Stimulated activated CD4-positive, alpha-beta T cell treated with anti-CD3 and anti-CD28 coated beads, TNF-alpha, amount 100 ng/mL, for 24 hours (primary cell): ENCODE results near the gene LOC128125822.
A peak's percentile ranks its signal among the peaks of the same experiment; 100 is the strongest.
"Not testable (repeated sequence)": the region's sequence is repeated elsewhere in the genome, so short reads cannot be mapped to it uniquely, and the experiment has no call there.

Experiments
- DNase-seq, 3 experiments: peaks; one replicate each; pipeline ENCODE4 v3.0.0-alpha.2; 2020; ENCODE audit warnings: low read depth in 3 of 3

Gene LOC128125822

DNA sequence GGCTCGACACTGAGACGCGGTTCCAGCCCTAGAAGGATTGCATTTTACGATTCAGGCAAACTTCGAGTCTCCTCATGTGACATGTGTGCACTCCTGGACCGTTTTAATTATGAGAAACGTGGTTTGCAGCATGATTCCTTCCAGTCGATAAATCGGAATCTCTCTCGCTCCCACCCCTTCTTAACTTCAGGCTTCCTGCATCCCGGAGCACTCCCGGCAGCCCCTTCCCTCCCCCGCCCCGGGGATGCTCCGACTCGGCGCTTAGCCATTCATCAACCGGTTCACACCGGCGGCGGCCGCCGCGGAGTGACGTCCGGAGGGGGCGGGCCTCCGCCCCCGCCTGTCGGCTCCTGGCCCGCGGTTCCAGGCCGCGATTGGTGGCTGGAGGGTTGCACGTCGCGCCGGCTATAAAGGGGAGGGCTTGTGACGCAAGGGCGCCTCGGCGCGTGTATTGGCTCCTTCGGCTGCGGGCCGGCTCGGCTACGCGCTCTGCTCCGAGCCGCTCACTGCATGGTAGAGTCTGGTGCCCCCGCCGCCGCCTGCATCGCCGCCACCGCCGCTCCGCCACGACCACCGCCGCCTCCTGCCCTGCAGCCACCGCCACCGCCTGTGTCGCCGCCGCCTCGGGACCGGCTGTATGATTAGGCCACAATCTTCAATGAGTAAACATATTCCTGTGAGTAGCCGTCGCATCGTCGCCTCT is at the start of gene LOC128125822, which contains the start of gene PTP4A1:
Gene LOC128125822 (plus strand): TSS at position 437 of the 703 bp plus-strand sequence.
Gene PTP4A1 (plus strand): TSS at position 437 of the 703 bp plus-strand sequence. CDS start 4,401 bp downstream, outside the sequence.
- DNase-seq, result peak; percentile 94 to 96 (median 94)

DNA sequence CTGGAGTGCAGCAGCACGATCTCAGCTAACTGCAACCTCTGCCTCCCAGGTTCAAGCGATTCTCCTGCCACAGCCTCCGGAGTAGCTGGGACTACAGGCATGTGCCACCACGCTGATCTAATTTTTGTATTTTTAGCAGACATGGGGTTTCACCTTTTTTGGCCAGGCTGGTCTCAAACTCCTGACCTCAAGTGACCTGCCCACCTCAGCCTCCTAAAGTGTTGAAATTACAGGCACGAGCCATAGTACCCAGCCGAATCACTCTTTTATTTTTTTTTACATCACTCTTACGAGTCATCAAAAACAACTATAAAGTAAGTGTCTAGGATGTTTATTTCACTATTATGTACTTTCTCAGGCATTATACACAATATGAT is 49.4 kb upstream of the LOC128125822 start:
- not testable (repeated sequence) for DNase-seq

DNA sequence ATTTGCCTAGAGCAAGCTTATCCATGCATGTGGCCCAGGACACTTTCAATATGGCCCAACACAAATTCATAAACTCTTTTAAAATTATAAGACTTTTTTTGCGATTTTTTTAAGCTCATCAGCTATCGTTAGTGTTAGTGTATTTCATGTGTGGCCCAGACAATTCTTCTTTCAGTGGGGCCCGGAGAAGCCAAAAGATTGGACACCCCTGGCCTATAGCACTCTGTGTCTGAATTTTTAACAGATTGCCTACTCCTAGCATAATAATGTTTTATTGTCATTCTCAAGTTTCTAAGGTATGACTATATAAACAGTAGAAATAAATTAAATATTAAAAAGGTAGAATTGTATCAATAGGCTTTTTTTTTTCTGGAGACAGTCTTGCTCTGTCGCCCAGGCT is 48.6 kb upstream of the LOC128125822 start:
- DNase-seq, result no peak

DNA sequence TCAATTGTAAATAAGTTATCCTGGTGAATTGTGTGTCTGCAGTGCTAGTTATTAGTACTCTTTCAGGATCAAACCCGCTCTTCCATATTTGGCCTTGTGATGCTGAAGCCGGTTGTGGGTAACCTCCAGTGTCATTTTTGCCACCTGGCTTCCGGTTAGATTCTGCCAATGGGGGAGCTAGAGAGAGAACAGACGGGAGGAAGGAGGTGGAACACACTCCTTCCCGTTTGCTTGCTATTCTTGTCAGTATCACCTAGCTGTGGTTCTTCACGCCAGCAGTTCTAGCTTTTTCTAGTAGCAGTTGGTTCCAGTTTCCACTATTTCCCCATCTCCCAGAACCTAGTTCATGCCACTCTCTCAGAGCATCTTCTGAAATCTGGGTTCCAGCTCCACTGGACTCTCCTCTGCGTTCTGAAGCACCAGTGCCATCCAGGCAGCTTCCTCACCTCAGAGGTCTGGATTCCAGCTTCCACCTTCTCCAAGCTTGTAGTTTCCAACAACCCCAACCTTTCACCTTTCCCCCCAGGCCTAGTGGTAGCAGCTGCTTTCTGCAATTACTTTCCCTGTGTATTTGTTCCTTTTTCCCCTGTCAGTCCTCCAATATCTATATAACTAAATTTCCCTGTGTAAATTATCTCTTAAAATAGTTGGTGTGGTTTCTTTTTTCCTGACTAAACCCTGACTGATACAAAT is 46.9 kb upstream of the LOC128125822 start:
- DNase-seq, result no peak

DNA sequence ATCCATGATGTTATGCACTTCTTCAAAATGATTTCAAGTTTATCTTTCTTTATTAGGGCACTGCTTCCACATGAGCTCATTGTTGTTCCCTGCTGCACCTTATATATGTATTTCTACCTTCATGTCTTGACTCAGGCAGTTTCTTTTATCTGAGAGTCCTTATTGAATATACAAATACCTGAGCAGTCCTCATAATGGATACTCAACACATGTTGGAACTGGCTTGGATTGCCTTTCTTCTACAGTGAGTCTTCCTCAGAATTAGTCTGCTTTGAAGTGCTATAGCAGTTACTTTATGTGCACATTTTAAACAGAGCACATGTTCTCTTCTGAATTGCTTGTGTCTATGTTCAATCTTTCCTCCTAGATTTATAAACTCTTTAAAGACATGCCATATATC is 45.3 kb upstream of the LOC128125822 start:
- DNase-seq, result no peak

DNA sequence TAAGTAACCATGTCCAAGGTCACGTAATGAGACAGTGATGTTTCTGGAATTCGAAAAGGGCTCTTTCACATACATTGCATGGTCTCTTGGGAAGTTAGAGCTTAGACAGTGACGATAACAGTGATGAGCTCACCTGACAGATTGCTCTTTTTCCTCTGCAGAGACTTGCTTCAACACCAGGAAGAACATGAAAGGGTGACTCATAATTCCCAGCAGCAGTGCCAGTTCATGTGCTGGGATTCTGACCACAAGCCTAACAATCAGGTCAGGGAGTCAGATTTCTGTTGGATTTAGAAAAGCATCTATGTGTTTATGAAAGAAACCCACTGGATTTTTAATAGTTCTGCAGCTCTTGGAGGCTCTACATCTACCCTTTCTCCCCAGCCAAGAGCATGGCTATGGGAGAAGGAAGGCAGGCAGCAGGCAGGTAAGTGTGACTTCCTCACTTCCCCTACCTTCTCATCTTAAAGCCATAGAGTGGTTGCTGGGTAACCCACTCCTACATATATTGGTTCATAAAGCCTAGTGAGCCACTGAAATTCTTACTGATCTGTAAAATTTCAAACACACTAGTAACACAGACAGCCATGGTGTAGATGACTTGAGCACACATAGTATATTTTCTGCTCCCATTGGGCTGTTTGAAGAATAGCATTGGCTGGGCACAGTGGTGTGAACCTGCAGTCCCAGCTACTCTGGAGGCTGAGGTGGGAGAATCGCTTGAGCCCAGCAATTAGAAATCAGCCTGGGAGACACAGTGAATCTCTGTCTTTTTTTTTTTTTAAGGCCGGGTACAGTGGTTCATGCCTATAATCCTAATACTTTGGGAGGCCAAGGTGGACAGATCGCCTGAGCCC is 44.4 kb upstream of the LOC128125822 start:
- DNase-seq, result no peak

DNA sequence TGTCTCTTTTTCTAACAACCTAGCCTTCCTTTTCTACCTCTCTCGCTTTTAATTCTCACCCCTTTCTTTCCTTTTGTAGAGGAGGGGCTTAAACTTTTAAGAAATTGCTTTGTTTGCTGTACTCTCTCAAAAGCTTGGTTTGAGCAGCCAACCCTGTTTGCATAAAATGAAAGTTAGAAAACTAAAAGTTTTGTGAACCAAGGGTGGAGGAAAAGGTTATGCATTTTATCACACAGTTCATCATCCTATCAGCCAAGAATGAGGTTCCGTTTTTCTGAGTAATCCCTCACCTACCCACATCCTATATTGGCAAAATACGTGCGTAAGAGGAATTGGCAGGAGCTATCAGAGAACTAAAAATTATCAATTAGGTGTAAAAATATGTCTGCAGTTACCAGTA is 42.8 kb upstream of the LOC128125822 start:
- DNase-seq, result no peak

DNA sequence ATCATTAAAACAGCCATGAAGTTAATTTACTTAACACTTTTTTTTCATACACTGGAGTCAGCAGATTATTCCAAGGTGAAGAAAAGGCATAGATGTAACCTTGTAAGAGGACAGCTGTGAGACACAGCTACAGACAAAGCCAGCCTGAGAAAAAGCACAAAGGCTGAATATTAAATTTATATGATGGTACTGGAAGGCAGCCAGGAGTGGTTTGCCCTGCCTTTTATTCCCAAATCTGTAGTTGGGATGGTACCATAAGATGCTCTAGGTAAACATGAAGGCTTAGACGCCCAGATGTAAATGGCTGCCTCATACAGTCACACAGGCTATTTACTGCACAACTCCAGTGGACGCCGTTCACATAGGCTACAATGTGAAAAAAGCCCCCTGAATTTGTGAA is 42.1 kb upstream of the LOC128125822 start:
- DNase-seq, result no peak

DNA sequence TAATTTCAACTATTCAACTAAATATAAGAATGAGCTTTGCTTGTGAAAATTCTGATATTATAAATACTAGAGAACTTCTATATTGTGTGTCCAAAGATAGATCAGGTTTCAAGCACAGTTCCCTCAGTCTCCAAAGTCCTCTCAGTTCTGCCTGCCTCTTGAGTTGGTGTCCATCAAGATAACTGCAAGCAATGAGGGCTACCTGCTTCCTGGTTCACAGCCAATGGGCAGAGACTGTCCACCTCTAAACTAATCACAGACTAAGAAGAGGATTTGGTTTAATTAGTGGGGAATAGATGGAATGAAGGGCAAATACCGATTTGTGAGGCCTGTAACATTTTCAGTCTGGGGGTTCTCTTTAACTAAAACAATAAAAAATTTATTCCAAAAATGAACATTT is 41.3 kb upstream of the LOC128125822 start:
- DNase-seq, result no peak

DNA sequence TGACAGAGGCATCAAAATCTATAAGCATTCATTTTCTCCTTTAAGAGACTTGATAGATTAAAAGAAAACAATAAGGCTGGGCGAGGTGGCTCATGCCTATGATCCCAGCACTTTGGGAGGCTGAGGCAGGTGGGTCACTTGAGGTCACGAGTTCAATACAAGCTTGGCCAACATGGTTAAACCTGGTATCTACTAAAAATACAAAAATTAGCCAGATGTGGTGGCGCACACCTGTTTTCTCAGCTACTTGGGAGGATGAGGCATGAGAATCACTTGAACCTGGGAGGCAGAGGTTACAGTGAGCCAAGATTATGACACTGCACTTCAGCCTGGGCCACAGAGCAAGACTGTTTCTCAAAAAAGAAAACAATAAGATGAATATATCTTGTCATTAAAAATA is 39.3 kb upstream of the LOC128125822 start:
- DNase-seq, result no peak

DNA sequence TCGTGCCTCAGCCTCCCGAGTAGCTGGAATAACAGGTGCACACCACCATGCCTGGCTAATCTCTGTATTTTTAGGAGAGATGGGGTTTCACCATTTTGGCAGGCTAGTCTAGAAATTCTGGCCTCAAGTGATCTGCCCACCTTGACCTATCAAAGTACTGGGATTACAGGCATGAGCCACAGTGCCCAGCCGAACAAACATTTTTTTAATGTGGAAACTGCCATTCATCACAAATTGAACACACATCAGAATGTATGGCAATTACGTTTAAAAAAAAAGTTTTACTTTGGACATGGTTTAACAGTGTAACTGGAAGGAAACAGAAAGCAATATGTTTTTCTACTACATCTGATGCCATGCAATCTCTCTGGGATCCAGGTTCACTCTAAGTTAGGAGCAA is 38.3 kb upstream of the LOC128125822 start:
- no peak for DNase-seq

DNA sequence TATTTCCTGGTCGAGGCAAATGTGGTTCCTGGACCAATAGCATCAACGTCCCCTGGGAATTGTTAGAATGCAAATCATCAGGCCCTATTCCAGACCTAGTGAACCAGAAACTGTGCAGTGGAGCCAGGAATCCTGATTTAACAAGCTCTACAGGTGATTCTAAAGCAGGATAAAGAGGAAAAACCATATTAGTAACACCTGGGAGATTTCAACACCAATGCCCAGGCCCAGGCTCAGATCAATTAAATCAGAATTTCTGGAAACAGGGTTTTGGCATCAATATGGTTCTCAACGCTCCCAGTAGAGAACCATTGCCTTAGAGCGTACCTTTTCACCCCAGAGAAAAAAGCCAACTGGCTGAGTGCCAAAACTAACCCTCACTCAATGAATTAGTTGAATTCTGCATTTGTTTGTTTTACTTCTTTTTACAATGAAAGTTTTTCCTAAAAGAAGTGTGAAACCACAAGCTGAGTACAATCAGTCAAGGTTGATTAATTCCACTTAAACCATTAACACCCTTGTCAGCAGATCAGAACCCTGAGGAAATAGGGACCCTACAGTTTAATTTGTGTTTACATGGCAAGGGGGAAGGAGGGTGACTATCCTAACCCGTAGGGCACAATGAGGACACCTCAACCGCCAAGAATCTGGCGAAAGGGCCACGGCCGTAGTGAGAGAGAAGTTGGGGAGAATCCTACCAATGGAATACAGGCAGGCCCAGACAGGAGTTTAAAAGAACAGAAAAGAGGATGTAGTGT is 34.9 kb upstream of the LOC128125822 start:
- no peak for DNase-seq

DNA sequence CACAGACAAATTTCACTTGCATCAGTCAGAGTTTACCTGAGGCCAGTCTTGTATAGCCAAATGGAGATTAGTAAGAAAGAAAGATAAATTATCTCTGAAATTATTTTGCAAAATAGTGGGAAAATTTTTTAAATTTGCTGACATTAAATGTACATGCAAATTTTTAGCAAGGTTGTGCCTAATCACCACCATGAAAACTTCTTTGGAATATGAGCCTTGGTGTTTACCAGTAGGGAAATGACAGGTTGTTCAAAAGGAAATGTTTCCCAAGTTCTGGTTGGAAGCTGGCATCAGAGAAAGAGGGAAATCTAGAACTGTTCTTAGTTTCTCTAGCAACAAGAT is 34.4 kb upstream of the LOC128125822 start:
- DNase-seq, result no peak

DNA sequence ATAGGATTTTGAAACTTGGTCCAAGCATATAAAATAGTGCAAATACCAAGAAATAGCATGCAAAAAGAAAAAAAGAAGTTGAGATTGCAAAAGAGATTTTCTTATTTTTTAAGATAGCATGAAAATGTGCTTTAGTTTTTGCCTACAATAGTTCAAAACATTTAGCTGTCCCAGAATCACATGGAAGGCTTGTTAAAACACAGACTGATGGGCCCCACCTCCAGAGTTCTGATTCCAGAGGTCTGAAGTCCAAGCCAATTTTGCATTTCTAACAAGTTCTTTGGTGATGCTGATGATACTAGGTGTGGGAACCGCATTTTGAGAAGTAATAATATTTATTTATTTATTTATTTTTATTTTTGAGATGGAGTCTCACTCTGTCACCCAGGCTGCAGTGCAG is 33.7 kb upstream of the LOC128125822 start:
- no peak for DNase-seq

DNA sequence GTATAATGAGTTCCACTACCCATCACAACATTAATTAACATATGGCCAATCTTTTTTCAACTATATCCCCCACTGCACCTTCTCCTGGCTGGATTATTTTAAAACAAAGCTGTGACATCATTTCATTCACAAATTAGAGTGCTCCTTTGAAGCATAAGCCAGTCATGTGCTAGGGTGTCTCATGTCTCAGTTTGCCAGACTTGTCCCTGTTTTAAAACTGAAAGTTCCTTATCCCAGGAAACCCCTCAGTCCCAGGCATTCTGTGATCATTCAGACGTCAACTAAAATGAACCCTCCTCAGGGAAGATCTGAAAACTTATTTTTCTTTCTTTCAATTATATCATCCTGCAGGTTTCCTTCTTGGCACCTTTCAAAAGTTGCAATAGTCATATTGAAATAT is 29.3 kb upstream of the LOC128125822 start:
- DNase-seq, result no peak

DNA sequence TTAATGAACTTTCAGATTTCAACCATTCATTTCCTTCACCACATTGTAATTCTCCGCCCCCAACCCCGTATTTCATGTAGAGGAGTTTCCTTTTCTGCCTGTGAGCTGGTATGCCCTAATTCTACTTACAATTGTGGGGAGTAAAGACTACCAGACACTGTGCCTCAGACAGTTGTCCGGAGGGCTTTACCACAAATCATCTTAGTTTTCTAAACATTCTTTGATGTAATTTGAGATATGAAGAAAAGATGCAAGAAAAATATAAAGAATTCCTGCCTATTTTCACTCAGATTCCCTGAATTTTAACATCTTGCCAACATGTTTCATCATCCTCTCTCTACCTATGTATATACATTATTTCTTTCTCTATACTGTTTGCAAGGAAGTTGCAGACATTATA is 28.3 kb upstream of the LOC128125822 start:
- no peak for DNase-seq

DNA sequence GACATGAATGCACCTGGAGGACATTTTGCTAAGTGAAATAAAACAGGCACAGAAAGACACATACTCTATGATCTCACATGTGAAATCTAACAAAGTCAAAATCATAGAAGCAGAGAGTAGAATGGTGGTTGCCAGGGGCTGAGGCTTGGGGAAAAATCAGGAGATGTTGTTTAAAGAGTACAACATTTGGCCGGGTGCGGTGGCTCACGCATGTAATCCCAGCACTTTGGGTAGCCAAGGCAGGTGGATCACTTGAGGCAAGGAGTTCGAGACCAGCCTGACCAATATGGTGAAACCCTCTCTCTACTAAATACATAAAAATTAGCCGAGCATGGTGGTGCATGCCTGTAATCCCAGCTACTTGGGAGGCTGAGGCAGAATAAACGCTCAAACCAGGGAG is 26.0 kb upstream of the LOC128125822 start:
- no peak for DNase-seq

DNA sequence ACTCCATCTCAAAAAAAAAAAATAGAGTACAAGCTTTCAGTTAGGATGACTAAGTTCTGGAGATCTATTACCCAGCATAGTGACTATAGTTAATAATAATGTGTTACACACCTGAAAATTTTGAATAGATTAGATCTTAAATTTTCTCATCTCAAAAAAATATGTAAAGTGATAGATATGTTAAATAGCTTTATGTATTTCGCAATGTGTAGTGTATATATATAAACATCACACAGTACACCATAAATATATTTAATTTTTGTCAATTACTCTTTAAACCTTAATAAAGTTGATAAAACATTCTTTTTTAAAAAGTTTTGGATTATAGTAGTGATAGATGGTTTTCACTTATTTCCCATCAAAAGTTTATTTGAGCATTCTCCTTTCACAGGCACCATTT is 25.6 kb upstream of the LOC128125822 start:
- no peak for DNase-seq

DNA sequence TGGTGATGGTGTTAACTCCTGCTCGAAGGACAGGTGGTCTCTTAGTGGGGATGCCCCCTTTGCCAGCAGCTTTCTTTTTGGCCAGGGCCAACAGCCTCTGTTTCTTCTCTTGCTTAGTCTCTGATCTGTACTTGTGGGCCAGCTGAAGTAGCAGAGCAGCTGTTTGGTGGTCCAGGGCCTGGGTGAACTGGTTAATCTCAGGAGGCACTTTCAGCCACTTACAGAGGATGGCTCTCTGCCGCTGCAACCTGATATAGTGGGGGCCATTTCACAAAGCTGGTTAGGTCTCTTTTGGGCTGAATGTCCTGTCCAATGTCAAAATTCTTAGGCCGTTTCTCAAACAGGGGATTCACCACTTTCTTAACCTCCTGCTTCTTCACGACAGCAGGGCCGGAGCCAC is 23.2 kb upstream of the LOC128125822 start:
- no peak for DNase-seq

DNA sequence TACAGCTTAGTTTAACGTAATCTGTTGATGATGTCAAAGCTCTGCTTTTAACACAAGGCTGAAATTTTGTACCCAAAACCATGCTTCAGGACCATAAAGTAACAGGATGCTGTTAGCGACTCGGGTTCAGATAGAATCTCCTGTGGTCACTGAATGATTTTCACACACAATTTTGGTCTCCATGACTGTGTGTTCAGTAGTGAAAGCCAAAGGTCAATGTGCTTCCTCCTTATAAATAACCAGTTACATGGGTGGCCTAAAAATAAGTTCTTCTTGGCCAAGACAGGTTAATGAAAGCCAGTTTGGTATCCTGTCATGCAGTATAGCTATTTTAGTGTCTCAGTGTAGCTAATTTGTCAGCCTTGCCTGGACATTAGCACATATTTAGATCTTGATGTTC is 19.1 kb upstream of the LOC128125822 start:
- DNase-seq, result no peak

DNA sequence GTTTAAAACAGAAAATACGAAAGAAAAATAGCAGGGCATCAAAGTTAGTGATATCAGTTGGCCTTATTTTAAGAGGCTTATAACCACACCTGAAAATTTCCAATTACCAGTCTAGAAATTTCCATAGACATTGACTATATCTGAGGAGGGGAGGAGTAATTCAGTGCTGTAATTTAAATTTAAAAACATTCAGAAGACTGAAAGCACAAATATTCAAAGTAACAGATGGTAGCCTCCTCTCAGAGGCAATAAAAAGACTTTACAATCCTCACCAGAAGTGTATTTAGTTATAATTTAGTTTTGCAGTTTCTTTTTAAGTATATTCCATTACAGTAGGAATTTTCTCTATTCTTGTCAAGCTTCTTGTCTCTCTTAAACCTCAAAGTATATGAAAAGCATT is 18.4 kb upstream of the LOC128125822 start:
- DNase-seq, result no peak

DNA sequence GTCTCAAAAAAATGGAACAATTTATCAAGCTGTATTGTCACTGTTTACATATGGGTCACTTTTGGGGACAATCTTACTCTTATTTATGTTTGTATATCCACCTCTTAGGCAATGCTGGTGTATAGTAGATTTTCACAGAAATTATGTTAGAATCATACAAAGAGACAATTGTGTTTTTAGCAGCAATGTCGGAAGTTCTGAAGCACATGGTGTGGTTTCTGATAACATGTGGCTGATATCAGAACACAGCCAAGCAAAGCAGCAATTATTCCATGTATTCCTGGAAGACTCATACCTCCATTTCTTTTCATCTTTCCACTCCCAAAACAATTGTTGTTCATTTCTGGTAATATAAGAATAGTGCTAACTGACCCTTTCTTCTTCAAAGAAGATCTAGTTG is 17.5 kb upstream of the LOC128125822 start:
- DNase-seq, result no peak
